HG03159 (cell line): ENCODE measurements around the gene PSG7.
"Not testable (repeated sequence)": the region's sequence is repeated elsewhere in the genome, so short reads cannot be mapped to it uniquely, and the experiment has no call there.

Experiments
- ATAC-seq: cut with Tn5 transposase; IDR thresholded peaks from one replicate; pipeline ENCODE4 v1.9.1; 2021; ENCODE audit warnings: mild to moderate bottlenecking, moderate library complexity; ENCODE audit not compliant: unreplicated experiment

The PSG7 gene

GRCh38 chr19:42937107-42937506, at the start of gene PSG7:
Gene PSG7, minus strand, starts transcription at chr19:42937207. Its CDS starts 131 bp downstream, at chr19:42937076.
- ATAC-seq: not testable (repeated sequence)

- ATAC-seq: no peak
Observed at GRCh38 chr19:42985588-42985987, 48.6 kb upstream of the PSG7 start.

GRCh38 chr19:42982111-42982510, 45.1 kb upstream of the PSG7 start:
- ATAC-seq: not testable (repeated sequence)

- not testable (repeated sequence) for ATAC-seq
Observed at GRCh38 chr19:42971451-42971850, 34.4 kb upstream of the PSG7 start.

GRCh38 chr19:42965176-42965575, 28.2 kb upstream of the PSG7 start:
- ATAC-seq: no peak

GRCh38 chr19:42961119-42961518, 24.1 kb upstream of the PSG7 start:
- ATAC-seq: no peak

GRCh38 chr19:42952126-42952525, 15.1 kb upstream of the PSG7 start:
- ATAC-seq: not testable (repeated sequence)

GRCh38 chr19:42951476-42951875, 14.5 kb upstream of the PSG7 start:
- not testable (repeated sequence) for ATAC-seq

GRCh38 chr19:42942187-42942789, 5.3 kb upstream of the PSG7 start:
- ATAC-seq: no peak

- not testable (repeated sequence) for ATAC-seq
Observed at GRCh38 chr19:42934726-42935125, 2.3 kb downstream of the PSG7 start.

GRCh38 chr19:42934183-42934582, 2.8 kb downstream of the PSG7 start:
- ATAC-seq: not testable (repeated sequence)

GRCh38 chr19:42933412-42933811, 3.6 kb downstream of the PSG7 start:
- not testable (repeated sequence) for ATAC-seq

GRCh38 chr19:42932485-42933101, 4.4 kb downstream of the PSG7 start:
- not testable (repeated sequence) for ATAC-seq

- ATAC-seq: not testable (repeated sequence)
Observed at GRCh38 chr19:42930214-42930613, 6.8 kb downstream of the PSG7 start.

GRCh38 chr19:42928896-42929295, 8.1 kb downstream of the PSG7 start:
- no peak for ATAC-seq

- no peak for ATAC-seq
Observed at GRCh38 chr19:42926781-42927180, 10.2 kb downstream of the PSG7 start.

- ATAC-seq: not testable (repeated sequence)
Observed at GRCh38 chr19:42923106-42923505, 13.9 kb downstream of the PSG7 start.

GRCh38 chr19:42920971-42921370, 16.0 kb downstream of the PSG7 start:
- not testable (repeated sequence) for ATAC-seq

- ATAC-seq: no peak
Observed at GRCh38 chr19:42919757-42920079, 17.3 kb downstream of the PSG7 start.

GRCh38 chr19:42919070-42919756, 17.8 kb downstream of the PSG7 start:
- not testable (repeated sequence) for ATAC-seq

GRCh38 chr19:42918377-42919069, 18.5 kb downstream of the PSG7 start:
- not testable (repeated sequence) for ATAC-seq
